ENCODE data around the gene CXorf58.

DNA sequence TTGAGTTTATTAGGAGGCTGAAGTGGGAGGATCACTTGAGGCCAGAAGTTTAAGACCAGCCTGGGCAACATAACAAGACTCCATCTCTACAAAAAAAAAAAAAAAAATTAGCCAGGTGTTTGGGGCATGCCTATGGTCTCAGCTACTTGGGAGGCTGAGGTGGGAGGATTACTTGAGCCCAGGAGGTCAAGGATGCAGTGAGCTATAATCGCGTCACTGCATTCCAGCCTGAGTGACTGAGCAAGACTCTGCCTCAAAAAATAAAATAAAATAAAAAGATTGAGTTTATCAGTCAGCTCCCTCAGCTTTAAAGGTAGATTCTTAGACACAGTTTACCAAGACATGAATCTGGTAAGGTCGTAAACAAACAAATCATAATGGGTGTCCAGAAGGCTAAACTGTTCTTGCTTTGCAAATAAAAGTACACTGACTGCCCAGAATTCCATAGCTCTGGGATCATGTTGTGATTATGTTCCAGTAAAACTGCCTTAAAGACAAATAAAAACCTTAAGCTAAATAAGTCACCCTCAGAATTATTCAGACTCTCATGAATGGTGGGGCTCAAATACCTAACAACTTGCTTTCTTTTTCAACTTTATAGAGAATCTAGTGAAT is 18.8 kb upstream of the CXorf58 start:
- TF ChIP-seq, protein P1, sequence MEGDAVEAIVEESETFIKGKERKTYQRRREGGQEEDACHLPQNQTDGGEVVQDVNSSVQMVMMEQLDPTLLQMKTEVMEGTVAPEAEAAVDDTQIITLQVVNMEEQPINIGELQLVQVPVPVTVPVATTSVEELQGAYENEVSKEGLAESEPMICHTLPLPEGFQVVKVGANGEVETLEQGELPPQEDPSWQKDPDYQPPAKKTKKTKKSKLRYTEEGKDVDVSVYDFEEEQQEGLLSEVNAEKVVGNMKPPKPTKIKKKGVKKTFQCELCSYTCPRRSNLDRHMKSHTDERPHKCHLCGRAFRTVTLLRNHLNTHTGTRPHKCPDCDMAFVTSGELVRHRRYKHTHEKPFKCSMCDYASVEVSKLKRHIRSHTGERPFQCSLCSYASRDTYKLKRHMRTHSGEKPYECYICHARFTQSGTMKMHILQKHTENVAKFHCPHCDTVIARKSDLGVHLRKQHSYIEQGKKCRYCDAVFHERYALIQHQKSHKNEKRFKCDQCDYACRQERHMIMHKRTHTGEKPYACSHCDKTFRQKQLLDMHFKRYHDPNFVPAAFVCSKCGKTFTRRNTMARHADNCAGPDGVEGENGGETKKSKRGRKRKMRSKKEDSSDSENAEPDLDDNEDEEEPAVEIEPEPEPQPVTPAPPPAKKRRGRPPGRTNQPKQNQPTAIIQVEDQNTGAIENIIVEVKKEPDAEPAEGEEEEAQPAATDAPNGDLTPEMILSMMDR (conservative IDR thresholded peaks at IDR 0.05; ENCODE audit: low read depth, low read length) = no peak
- no peak for TF ChIP-seq EZH2 (IDR thresholded peaks at IDR 0.05; ENCODE audit: borderline replicate concordance, low read depth, low read length, poor library complexity, severe bottlenecking)
